Measurements from ENCODE around the gene TRMT2B. TPM values are rescaled to one million over a fixed set of nuclear protein-coding genes. Genes with fewer than 3 reads are reported as not detected.

Gene TRMT2B
- 10 to 100 TPM; 11.1 to 15.9 (median 15.7) TPM for total RNA-seq

- Histone ChIP-seq H3K4me1 (peaks cover 0 to 21% (median 11%) of the 10 kb centered on the region in 4 donors), H3K27ac (replicated peaks in 1 of 4) (peak within 1 kb of the TSS; percentile 81 to 91 (median 87)), H3K27me3 (no peaks in the 10 kb centered on the region), H3K4me3 (peak within 1 kb of the TSS; percentile 58 to 66 (median 64)), H3K9me3 (no peaks in the 10 kb centered on the region), H3K36me3 (no peaks in the 10 kb centered on the region)
- DNase-seq (ENCODE audit: extremely low spot score) = peak; percentile 95
- 30% methylated on average over 32 of the region's 43 CpGs for WGBS
- intact Hi-C loops (cut with DNase I) = loop anchor here (10.0 kb wide), 1 partner anchor 153 kb away; no protein-coding TSS in a partner anchor
- peak; percentile 58 to 84 for TF ChIP-seq POLR2AphosphoS5 (IDR thresholded peaks at IDR 0.05)
- no peak for TF ChIP-seq CTCF (IDR thresholded peaks at IDR 0.05)
- TF ChIP-seq POLR2A (IDR thresholded peaks at IDR 0.05; ENCODE audit: low read depth) = no peak
Measured at GRCh38 chrX:101051549-101052302, at the start of gene TRMT2B. Gene TRMT2B (minus strand): TSS chrX:101052111. CDS start chrX:101042289, 9,822 bp downstream.

GRCh38 chrX:101097546-101098453 lies 45.9 kb upstream of the TRMT2B start, which contains the start of gene CENPI:
Gene CENPI (plus strand): TSS chrX:101098204. CDS start chrX:101101071, 2,867 bp downstream.
- peak; percentile 82 to 89 for TF ChIP-seq POLR2AphosphoS5 (IDR thresholded peaks at IDR 0.05)
- no peak for TF ChIP-seq POLR2A (IDR thresholded peaks at IDR 0.05; ENCODE audit: low read depth)
- no peak for TF ChIP-seq CTCF (IDR thresholded peaks at IDR 0.05)
- no peak for TF ChIP-seq EP300 (IDR thresholded peaks at IDR 0.05)
- Histone ChIP-seq H3K27me3 (no peaks in the 10 kb centered on the region), H3K9me3 (no peaks in the 10 kb centered on the region), H3K36me3 (no peaks in the 10 kb centered on the region), H3K4me1 (peaks cover 0 to 6% (median 5%) of the 10 kb centered on the region in 4 donors), H3K4me3 (peak within 1 kb of the TSS; percentile 43 to 63 (median 50)), H3K27ac (replicated peaks in 1 of 4) (peak within 1 kb of the TSS; percentile 75 to 85 (median 83))
- WGBS = 60% methylated on average over 38 of the region's 48 CpGs
- DNase-seq (ENCODE audit: extremely low spot score) = peak; percentile 97
- intact Hi-C loops (cut with DNase I) = no loop called here

GRCh38 chrX:101091817-101092216 lies 39.9 kb upstream of the TRMT2B start:
- WGBS = 96% methylated on average over 1 of the region's 1 CpG
- no peak for TF ChIP-seq POLR2AphosphoS5 (IDR thresholded peaks at IDR 0.05)
- TF ChIP-seq EP300 (IDR thresholded peaks at IDR 0.05) = no peak
- no peak for TF ChIP-seq POLR2A (IDR thresholded peaks at IDR 0.05; ENCODE audit: low read depth)
- no peak for TF ChIP-seq CTCF (IDR thresholded peaks at IDR 0.05)
- Histone ChIP-seq H3K9me3 (no peaks in the 10 kb centered on the region), H3K27me3 (no peaks in the 10 kb centered on the region), H3K27ac (replicated peaks in 1 of 4) (peak overlapping the region in 1 of 4 donors; percentile 14), H3K36me3 (no peaks in the 10 kb centered on the region), H3K4me1 (peaks cover 0 to 8% (median 2%) of the 10 kb centered on the region in 4 donors), H3K4me3 (no peak overlapping the region)
- intact Hi-C loops (cut with DNase I) = no loop called here
- no peak for DNase-seq (ENCODE audit: extremely low spot score)

GRCh38 chrX:101081231-101081630 lies 29.3 kb upstream of the TRMT2B start:
- WGBS = 39% methylated on average over 3 of the region's 3 CpGs
- TF ChIP-seq POLR2A (IDR thresholded peaks at IDR 0.05; ENCODE audit: low read depth) = no peak
- no peak for TF ChIP-seq CTCF (IDR thresholded peaks at IDR 0.05)
- TF ChIP-seq EP300 (IDR thresholded peaks at IDR 0.05) = no peak
- TF ChIP-seq POLR2AphosphoS5 (IDR thresholded peaks at IDR 0.05) = no peak

More at GRCh38 chrX:101081231-101081630, 29.3 kb upstream of the TRMT2B start:
- peaks cover 0 to 19% (median 5%) of the 10 kb centered on the region in 4 donors for H3K4me1 ChIP-seq
- peak overlapping the region in 3 of 4 donors; percentile 55 to 60 (median 58) for H3K4me3 ChIP-seq
- H3K27ac ChIP-seq (replicated peaks in 1 of 4) = peak overlapping the region in 3 of 4 donors; percentile 68 to 76 (median 75)
- no peaks in the 10 kb centered on the region for H3K9me3 ChIP-seq
- no peaks in the 10 kb centered on the region for H3K27me3 ChIP-seq
- no peak for DNase-seq (ENCODE audit: extremely low spot score)
- no peaks in the 10 kb centered on the region for H3K36me3 ChIP-seq
- intact Hi-C loops (cut with DNase I) = no loop called here

Measured in esophagus muscularis mucosa (tissue), 4 donors.